SK-N-MC (cell line): ENCODE data around the gene GRXCR2.
"Not testable (repeated sequence)": the region's sequence is repeated elsewhere in the genome, so short reads cannot be mapped to it uniquely, and the experiment has no call there.

Source experiments
- DNase-seq: peaks from one replicate; pipeline ENCODE4 v3.0.0-alpha.2; 2011; ENCODE audit warnings: low read depth, low spot score
- H3K27ac ChIP-seq: fragments of 200-600 bp; sonication (generic); 2 replicates; pipeline ENCODE4 v1.5.1; 2016; ENCODE audit warnings: mixed run types
- H3K36me3 ChIP-seq: fragments of 200-600 bp; sonication (generic); 2 replicates; pipeline ENCODE4 v1.6.1; 2017; ENCODE audit warnings: antibody characterized with exemption, low read length, mixed read lengths; ENCODE audit not compliant: insufficient read depth
- H3K4me3 ChIP-seq: fragments of 200-600 bp; sonication (generic); 2 replicates; pipeline ENCODE4 v1.5.1; 2016
- H3K9ac ChIP-seq: fragments of 200-600 bp; sonication (generic); 2 replicates; pipeline ENCODE4 v1.8.0; 2017; ENCODE audit warnings: mixed run types, mixed read lengths; ENCODE audit not compliant: insufficient read length
- H3K9me3 ChIP-seq: fragments of 200-600 bp; sonication (generic); 2 replicates; pipeline ENCODE4 v1.6.1; 2017; ENCODE audit warnings: low read depth, mild to moderate bottlenecking, antibody characterized with exemption, low read length, moderate library complexity, mixed read lengths
- EZH2 ChIP-seq: fragments of 200-600 bp; sonication (generic); IDR thresholded peaks from one replicate; pipeline ENCODE4 v1.6.1; 2017; ENCODE audit warnings: antibody characterized with exemption
- FOXP2 ChIP-seq: optimal IDR thresholded peaks from 2 replicates; pipeline ENCODE3; 2011; ENCODE audit warnings: mild to moderate bottlenecking, moderate library complexity; ENCODE audit not compliant: insufficient read depth; ENCODE audit errors: extremely low read length, control extremely low read depth
- POLR2AphosphoS5 ChIP-seq: IDR thresholded peaks from 2 replicates; pipeline ENCODE4 v1.6.1; 2012; ENCODE audit warnings: mild to moderate bottlenecking, low read depth, low read length, borderline replicate concordance

GRXCR2 gene

DNA sequence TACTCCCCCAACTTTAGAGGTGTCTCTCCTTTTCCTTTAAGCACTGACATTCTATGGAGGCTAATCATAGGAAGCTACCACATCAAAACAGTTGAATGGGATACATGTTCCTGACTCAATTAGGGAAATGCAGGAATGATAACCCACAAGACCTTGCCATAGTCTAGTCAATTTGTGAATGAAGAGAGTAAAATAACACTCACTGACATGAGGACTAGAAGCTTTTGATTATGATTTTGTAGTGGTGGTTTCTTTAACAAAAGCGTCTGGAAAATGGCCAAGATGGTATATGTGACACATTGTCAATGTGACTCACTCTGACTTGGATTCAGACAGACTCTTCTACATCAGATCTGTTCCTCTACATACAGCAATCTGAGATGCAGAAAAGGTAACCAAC lies 24.0 kb downstream of the GRXCR2 start:
- Histone ChIP-seq H3K9ac (no peak overlapping the region), H3K4me3 (no peak overlapping the region), H3K36me3 (no peaks in the 10 kb centered on the region), H3K27ac (no peak overlapping the region), H3K9me3 (no peaks in the 10 kb centered on the region)
- no peak for DNase-seq
- TF ChIP-seq POLR2AphosphoS5 (no peak), EZH2 (no peak), FOXP2 (no peak)

DNA sequence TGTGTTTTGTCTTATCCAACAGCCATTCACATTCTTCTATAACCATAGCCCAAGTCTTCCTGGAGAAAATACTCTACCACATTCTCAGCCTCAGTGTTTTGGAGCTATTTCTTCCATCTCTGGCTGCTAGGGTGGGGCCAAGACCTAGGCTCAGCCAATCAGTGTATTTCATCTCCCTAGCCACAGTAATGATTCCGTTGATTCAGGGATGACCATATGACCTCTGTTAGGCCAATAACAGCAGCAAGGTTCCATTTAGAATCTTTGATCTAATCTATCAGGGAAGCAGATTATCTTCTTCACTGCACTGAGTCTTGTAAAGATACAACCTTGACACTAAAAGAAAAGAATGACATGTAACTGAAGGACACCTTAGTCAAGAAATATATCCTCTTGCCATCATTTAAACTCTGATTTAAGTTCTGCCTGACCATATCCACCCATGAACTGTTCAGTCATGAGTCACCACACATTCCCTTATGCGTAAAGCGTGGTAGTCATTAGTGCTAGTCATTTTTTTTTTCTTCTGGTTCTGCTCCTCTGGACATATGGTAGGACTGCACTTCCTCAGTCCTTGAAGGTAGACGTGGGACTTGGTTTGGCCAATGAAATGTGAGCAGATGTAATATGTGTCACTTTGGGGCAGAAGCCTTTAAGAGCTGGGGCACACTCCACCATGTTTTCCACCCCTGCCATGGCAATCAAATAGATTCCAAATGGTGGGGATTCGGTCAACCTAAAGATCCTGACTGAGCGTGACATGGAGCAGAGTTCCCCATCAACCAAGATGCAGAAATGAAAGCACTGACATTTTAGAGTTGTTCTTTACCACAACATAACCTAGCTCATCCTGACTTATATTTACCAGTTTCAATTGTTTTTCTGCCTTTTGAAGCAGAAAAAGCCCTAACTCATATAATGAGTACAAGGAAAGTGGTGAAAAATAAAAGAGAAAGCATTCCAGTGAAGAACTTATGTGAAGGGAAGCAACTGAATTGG lies 25.0 kb downstream of the GRXCR2 start:
- Histone ChIP-seq H3K9ac (no peak overlapping the region), H3K27ac (no peak overlapping the region), H3K9me3 (no peaks in the 10 kb centered on the region), H3K36me3 (no peaks in the 10 kb centered on the region), H3K4me3 (no peak overlapping the region)
- DNase-seq: no peak
- TF ChIP-seq FOXP2 (no peak), EZH2 (no peak), POLR2AphosphoS5 (no peak)

DNA sequence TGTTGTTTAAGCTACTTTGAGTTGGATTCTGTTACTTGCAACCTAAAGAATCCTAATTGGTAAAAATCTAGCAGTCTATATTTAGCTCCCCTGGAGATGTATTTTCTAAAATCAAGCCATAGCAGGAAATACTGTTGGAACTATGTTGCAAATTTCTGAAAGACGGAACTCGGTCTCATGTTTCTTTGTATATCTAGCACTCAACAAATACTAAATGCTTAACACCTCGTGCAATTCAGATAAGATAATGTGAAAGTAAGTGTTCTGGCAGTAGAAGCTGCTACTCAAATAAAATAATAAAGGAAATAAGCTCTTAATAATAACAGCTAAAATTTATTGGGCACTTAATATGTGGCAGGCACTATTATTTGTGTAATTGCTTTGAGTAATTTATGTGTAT lies 26.7 kb downstream of the GRXCR2 start:
- no peak for DNase-seq

DNA sequence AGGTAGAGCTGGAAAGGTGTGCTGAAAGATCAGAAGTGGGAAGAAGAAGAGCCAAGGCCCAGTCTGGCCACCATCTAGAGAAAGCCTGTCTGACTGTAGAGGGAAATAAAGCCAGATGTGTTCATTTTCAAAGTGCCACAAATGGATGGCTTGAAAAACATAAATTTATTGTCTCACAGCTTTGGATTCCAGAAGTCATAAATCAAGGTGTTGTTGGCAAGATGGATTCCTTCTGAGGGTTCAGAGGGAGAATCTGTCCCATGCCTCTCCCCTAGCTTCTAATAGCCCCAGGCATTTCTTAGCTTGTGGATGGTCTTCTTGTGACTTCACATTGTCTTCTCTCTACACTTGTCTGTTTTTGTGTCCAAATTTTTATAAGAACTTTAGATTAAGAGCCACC lies 31.5 kb downstream of the GRXCR2 start:
- Histone ChIP-seq H3K9me3 (no peaks in the 10 kb centered on the region), H3K36me3 (no peaks in the 10 kb centered on the region), H3K9ac (no peak overlapping the region), H3K27ac (no peak overlapping the region), H3K4me3 (no peak overlapping the region)
- no peak for TF ChIP-seq POLR2AphosphoS5
- no peak for TF ChIP-seq EZH2
- TF ChIP-seq FOXP2: no peak
- no peak for DNase-seq

More for the DNA sequence above, 26.7 kb downstream of the GRXCR2 start:
- H3K9ac ChIP-seq: no peak overlapping the region
- no peak for TF ChIP-seq FOXP2
- TF ChIP-seq EZH2: no peak
- no peak for TF ChIP-seq POLR2AphosphoS5
- no peaks in the 10 kb centered on the region for H3K9me3 ChIP-seq
- no peak overlapping the region for H3K4me3 ChIP-seq
- no peak overlapping the region for H3K27ac ChIP-seq
- H3K36me3 ChIP-seq: no peaks in the 10 kb centered on the region

DNA sequence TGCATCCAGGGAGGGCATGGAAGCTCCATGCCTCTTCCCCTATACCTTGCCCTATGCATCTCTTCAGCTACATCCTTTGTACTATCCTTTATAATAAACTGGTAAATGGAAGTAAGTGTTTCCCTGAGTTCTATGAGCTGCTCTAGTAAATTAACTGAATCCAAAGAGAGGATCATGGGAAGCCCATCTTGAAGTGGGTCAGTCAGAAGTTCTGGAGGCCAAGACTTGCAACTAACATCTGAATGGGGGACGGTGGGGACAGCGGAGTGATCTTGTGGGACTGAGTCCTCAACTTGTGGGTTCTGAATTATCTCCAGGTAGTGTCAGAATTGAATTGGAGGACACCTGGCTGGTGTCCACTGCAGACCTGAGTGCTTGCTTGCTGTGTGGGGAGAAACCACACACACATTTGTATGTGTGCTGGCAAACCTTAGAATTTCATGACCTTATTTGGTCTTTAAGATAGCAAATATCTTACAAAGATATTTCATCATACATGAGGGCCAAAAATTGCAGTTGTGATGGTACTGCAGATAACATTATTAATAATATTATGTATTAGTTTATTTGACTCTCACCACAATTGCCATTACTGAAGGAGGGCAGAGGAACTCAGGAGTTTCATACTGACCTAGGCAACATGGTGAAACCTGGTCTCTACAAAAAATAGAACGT lies 32.2 kb downstream of the GRXCR2 start:
- TF ChIP-seq FOXP2 (no peak), POLR2AphosphoS5 (no peak), EZH2 (no peak)

DNA sequence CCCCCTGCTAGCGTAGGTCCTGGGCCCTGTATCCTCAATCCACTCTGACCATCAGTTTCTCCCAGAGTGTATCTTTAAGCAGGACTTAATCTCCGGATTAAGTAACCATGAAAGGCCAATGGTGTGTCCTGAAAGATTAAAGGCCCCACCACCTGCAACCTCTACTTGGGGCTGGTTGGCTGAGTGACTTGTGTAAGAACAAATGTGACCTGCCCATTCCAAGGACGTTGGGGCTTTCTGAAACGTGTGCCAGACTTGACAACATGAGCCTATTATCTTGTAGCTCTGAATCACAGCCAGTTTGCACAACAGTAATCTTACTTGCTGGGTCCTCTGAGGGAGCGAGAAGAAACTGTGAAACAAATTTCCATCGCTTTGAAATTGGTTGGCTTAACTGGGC lies 34.5 kb downstream of the GRXCR2 start:
- DNase-seq: no peak
- no peaks in the 10 kb centered on the region for H3K9me3 ChIP-seq
- no peak overlapping the region for H3K4me3 ChIP-seq
- H3K9ac ChIP-seq: no peak overlapping the region
- H3K27ac ChIP-seq: no peak overlapping the region
- H3K36me3 ChIP-seq: no peaks in the 10 kb centered on the region
- no peak for TF ChIP-seq FOXP2
- TF ChIP-seq EZH2: no peak
- TF ChIP-seq POLR2AphosphoS5: no peak

More for the DNA sequence above, 32.2 kb downstream of the GRXCR2 start:
- H3K9ac ChIP-seq: no peak overlapping the region
- no peaks in the 10 kb centered on the region for H3K36me3 ChIP-seq
- H3K4me3 ChIP-seq: no peak overlapping the region
- no peak for DNase-seq
- no peak overlapping the region for H3K27ac ChIP-seq
- H3K9me3 ChIP-seq: no peaks in the 10 kb centered on the region

DNA sequence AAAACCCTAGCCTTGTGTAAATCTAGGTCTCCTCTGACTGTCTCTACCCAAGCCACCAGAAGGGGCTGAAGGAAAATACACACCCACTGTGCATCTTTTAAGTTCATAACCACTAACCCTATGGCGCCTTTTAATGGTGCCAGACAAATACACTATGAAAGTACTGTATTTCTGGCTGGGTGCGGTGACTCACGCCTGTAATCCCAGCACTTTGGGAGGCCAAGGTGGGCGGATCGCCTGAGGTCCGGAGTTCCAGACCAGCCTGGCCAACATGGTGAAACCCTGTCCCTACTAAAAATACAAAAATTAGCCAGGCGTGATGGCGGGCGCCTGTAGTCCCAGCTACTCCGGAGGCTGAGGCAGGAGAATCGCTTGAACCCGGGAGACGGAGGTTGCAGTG lies 36.6 kb downstream of the GRXCR2 start:
- H3K9ac ChIP-seq, DNase-seq, H3K4me3 ChIP-seq, H3K36me3 ChIP-seq, H3K27ac ChIP-seq, H3K9me3 ChIP-seq: not testable (repeated sequence)

DNA sequence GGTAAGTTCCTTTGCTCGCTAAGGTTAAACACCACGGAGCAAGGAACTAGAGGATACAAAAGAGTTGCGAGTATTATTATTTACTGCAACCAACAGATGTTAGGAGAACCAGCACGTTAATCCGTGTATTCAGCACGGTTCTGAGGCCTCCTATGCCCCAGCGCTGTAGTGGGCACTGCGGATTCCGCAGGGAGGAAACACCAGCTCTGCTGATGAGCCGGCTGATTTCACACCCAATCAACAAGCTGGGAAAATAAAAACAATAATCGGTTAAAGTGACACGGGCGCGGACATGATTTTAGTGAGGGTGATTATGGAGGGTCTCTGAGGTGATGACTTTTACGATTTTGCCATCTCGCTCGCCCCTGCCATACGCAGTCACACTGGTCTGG lies 37.0 kb downstream of the GRXCR2 start:
- Histone ChIP-seq H3K36me3 (no peaks in the 10 kb centered on the region), H3K9ac (no peak overlapping the region), H3K4me3 (no peak overlapping the region), H3K9me3 (no peaks in the 10 kb centered on the region), H3K27ac (no peak overlapping the region)
- TF ChIP-seq FOXP2 (no peak), EZH2 (no peak), POLR2AphosphoS5 (no peak)
- DNase-seq: no peak
